GM23338 (cell line): ENCODE data around the gene IZUMO1. TPM values are rescaled to one million over a fixed set of nuclear protein-coding genes. Genes with fewer than 3 reads are reported as not detected.

Experiments
- ATAC-seq: fragments of 200-7000 bp; cut with Tn5 transposase; 3 replicates; pipeline ENCODE4 v1.9.1; 2020
- DNase-seq: peaks from one replicate; pipeline ENCODE4 v3.0.0-alpha.2; 2015; ENCODE audit warnings: low spot score
- H2AFZ ChIP-seq: fragments of 200-600 bp; sonication (generic); 2 replicates; pipeline ENCODE4 v1.8.0; 2016; ENCODE audit warnings: antibody characterized with exemption, mild to moderate bottlenecking, moderate library complexity
- H3F3A ChIP-seq: fragments of 200-600 bp; sonication (generic); replicated peaks from 2 replicates; pipeline ENCODE4 v1.8.0; 2017; ENCODE audit warnings: antibody characterized with exemption, mixed run types, low read depth
- H3K27ac ChIP-seq: fragments of 200-600 bp; sonication (generic); 2 replicates; pipeline ENCODE4 v1.6.1; 2016; ENCODE audit warnings: low read depth
- H3K27me3 ChIP-seq: fragments of 200-600 bp; sonication (generic); 2 replicates; pipeline ENCODE4 v1.8.0; 2016; ENCODE audit warnings: mild to moderate bottlenecking, mixed run types, moderate library complexity; ENCODE audit not compliant: insufficient read depth
- H3K36me3 ChIP-seq: fragments of 200-600 bp; sonication (generic); 2 replicates; pipeline ENCODE4 v1.8.0; 2016; ENCODE audit warnings: mild to moderate bottlenecking; ENCODE audit not compliant: insufficient read depth
- H3K4me1 ChIP-seq: fragments of 200-600 bp; sonication (generic); 2 replicates; pipeline ENCODE4 v1.8.0; 2016; ENCODE audit warnings: mild to moderate bottlenecking, moderate library complexity; ENCODE audit not compliant: insufficient read depth
- H3K4me2 ChIP-seq: fragments of 200-600 bp; sonication (generic); 2 replicates; pipeline ENCODE4 v1.7.1; 2017; ENCODE audit warnings: mixed run types
- H3K4me3 ChIP-seq: fragments of 200-600 bp; sonication (generic); 2 replicates; pipeline ENCODE4 v1.6.1; 2016; ENCODE audit warnings: mixed run types
- H3K79me2 ChIP-seq: fragments of 200-600 bp; sonication (generic); replicated peaks from 2 replicates; pipeline ENCODE4 v1.8.0; 2017; ENCODE audit warnings: mild to moderate bottlenecking; ENCODE audit not compliant: insufficient read depth
- H3K9me2 ChIP-seq: fragments of 200-600 bp; sonication (generic); 2 replicates; pipeline ENCODE4 v1.8.0; 2017; ENCODE audit not compliant: insufficient read depth
- H4K20me1 ChIP-seq: fragments of 200-600 bp; sonication (generic); replicated peaks from 2 replicates; pipeline ENCODE4 v1.8.0; 2017; ENCODE audit warnings: mild to moderate bottlenecking; ENCODE audit not compliant: insufficient read depth
- H3K27ac Mint-ChIP-seq: 2 replicates; pipeline ENCODE4 v1.8.0; 2020; ENCODE audit warnings: inconsistent platforms, mild to moderate bottlenecking, moderate library complexity, mixed read lengths
- H3K27me3 Mint-ChIP-seq: 3 replicates; pipeline ENCODE4 v1.8.0; 2022; ENCODE audit warnings: low read depth, mild to moderate bottlenecking, moderate library complexity, mixed read lengths, inconsistent platforms; ENCODE audit not compliant: insufficient read depth, poor library complexity
- H3K36me3 Mint-ChIP-seq: 3 replicates; pipeline ENCODE4 v1.8.0; 2021; ENCODE audit warnings: low read depth, mild to moderate bottlenecking, inconsistent platforms, moderate library complexity, mixed read lengths
- H3K4me1 Mint-ChIP-seq: 3 replicates; pipeline ENCODE4 v1.8.0; 2020; ENCODE audit warnings: mild to moderate bottlenecking, inconsistent platforms, mixed read lengths
- H3K4me3 Mint-ChIP-seq: 3 replicates; pipeline ENCODE4 v1.8.0; 2021; ENCODE audit warnings: moderate library complexity, mild to moderate bottlenecking, inconsistent platforms, mixed read lengths
- H3K9me3 Mint-ChIP-seq: 3 replicates; pipeline ENCODE4 v1.8.0; 2020; ENCODE audit warnings: moderate library complexity, mild to moderate bottlenecking, inconsistent platforms, mixed read lengths
- EZH2 ChIP-seq: fragments of 200-600 bp; sonication (generic); IDR thresholded peaks from one replicate; pipeline ENCODE4 v1.8.0; 2017; ENCODE audit warnings: antibody characterized with exemption, mild to moderate bottlenecking, low read depth; ENCODE audit not compliant: unreplicated experiment
- EZH2phosphoT487 ChIP-seq: fragments of 200-600 bp; sonication (generic); IDR thresholded peaks from one replicate; pipeline ENCODE4 v1.8.1; 2018; ENCODE audit warnings: antibody characterized with exemption; ENCODE audit not compliant: unreplicated experiment
- JUNB ChIP-seq: IDR thresholded peaks from one replicate; pipeline ENCODE4 v1.6.1; 2016; ENCODE audit warnings: antibody characterized with exemption; ENCODE audit not compliant: unreplicated experiment
- NANOG ChIP-seq: IDR thresholded peaks from 2 replicates; pipeline ENCODE4 v1.6.1; 2016; ENCODE audit warnings: antibody characterized with exemption, borderline replicate concordance
- POLR2AphosphoS5 ChIP-seq: IDR thresholded peaks from 2 replicates; pipeline ENCODE4 v1.6.1; 2016; ENCODE audit warnings: antibody characterized with exemption, low read depth
- STAT1 ChIP-seq: IDR thresholded peaks from one replicate; pipeline ENCODE4 v1.6.1; 2016; ENCODE audit warnings: antibody characterized with exemption; ENCODE audit not compliant: unreplicated experiment
- ZNF114 ChIP-seq: fragments of 250-450 bp; sonication (Bioruptor Pico); IDR thresholded peaks from 2 replicates; pipeline ENCODE4 v1.5.0; 2020; ENCODE audit warnings: mild to moderate bottlenecking, moderate library complexity
- ZNF331 ChIP-seq: fragments of 250-450 bp; sonication (Bioruptor Pico); IDR thresholded peaks from 2 replicates; pipeline ENCODE4 v1.5.0; 2020; ENCODE audit warnings: low read depth, mild to moderate bottlenecking, moderate library complexity
- polyA plus RNA-seq: library from polyadenylated mRNA; unstranded; fragments of >200 nt; fragmentation: Nextera tagmentation; extraction: Ambion mirVana; gene quantifications from 2 replicates; pipeline ENCODE4 v1.2.1, GENCODE V29; 2016
- total RNA-seq: library from RNA; depleted of rRNA; stranded (reverse); fragments of >200 nt; shearing (Covaris generic); gene quantifications from 2 replicates; pipeline ENCODE4 v1.2.3, GENCODE V29; 2014
- TF ChIP-seq, protein P1 (sequence below): fragments of 250-450 bp; sonication (Bioruptor Pico); IDR thresholded peaks from 2 replicates; pipeline ENCODE4 v1.5.0; 2020; ENCODE audit warnings: mild to moderate bottlenecking, moderate library complexity
- TF ChIP-seq, protein P2 (sequence below): IDR thresholded peaks from one replicate; pipeline ENCODE4 v1.6.1; 2018; ENCODE audit warnings: antibody characterized with exemption; ENCODE audit not compliant: unreplicated experiment

Gene IZUMO1
- total and polyA plus RNA-seq, 2 experiments from 2014 or later = 1.2 to 3.5 TPM

DNA sequence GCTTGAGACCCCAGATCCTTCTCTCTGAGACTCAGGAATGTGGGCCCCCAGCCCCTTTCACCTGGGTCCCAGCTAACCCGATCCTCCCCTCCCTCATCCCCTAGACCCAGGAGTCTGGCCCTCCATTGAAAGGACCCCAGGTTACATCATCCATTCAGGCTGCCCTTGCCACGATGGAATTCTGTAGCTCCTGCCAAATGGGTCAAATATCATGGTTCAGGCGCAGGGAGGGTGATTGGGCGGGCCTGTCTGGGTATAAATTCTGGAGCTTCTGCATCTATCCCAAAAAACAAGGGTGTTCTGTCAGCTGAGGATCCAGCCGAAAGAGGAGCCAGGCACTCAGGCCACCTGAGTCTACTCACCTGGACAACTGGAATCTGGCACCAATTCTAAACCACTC lies 9.1 kb upstream of the IZUMO1 start (continued):
- no peak for TF ChIP-seq STAT1
- TF ChIP-seq, protein P1, sequence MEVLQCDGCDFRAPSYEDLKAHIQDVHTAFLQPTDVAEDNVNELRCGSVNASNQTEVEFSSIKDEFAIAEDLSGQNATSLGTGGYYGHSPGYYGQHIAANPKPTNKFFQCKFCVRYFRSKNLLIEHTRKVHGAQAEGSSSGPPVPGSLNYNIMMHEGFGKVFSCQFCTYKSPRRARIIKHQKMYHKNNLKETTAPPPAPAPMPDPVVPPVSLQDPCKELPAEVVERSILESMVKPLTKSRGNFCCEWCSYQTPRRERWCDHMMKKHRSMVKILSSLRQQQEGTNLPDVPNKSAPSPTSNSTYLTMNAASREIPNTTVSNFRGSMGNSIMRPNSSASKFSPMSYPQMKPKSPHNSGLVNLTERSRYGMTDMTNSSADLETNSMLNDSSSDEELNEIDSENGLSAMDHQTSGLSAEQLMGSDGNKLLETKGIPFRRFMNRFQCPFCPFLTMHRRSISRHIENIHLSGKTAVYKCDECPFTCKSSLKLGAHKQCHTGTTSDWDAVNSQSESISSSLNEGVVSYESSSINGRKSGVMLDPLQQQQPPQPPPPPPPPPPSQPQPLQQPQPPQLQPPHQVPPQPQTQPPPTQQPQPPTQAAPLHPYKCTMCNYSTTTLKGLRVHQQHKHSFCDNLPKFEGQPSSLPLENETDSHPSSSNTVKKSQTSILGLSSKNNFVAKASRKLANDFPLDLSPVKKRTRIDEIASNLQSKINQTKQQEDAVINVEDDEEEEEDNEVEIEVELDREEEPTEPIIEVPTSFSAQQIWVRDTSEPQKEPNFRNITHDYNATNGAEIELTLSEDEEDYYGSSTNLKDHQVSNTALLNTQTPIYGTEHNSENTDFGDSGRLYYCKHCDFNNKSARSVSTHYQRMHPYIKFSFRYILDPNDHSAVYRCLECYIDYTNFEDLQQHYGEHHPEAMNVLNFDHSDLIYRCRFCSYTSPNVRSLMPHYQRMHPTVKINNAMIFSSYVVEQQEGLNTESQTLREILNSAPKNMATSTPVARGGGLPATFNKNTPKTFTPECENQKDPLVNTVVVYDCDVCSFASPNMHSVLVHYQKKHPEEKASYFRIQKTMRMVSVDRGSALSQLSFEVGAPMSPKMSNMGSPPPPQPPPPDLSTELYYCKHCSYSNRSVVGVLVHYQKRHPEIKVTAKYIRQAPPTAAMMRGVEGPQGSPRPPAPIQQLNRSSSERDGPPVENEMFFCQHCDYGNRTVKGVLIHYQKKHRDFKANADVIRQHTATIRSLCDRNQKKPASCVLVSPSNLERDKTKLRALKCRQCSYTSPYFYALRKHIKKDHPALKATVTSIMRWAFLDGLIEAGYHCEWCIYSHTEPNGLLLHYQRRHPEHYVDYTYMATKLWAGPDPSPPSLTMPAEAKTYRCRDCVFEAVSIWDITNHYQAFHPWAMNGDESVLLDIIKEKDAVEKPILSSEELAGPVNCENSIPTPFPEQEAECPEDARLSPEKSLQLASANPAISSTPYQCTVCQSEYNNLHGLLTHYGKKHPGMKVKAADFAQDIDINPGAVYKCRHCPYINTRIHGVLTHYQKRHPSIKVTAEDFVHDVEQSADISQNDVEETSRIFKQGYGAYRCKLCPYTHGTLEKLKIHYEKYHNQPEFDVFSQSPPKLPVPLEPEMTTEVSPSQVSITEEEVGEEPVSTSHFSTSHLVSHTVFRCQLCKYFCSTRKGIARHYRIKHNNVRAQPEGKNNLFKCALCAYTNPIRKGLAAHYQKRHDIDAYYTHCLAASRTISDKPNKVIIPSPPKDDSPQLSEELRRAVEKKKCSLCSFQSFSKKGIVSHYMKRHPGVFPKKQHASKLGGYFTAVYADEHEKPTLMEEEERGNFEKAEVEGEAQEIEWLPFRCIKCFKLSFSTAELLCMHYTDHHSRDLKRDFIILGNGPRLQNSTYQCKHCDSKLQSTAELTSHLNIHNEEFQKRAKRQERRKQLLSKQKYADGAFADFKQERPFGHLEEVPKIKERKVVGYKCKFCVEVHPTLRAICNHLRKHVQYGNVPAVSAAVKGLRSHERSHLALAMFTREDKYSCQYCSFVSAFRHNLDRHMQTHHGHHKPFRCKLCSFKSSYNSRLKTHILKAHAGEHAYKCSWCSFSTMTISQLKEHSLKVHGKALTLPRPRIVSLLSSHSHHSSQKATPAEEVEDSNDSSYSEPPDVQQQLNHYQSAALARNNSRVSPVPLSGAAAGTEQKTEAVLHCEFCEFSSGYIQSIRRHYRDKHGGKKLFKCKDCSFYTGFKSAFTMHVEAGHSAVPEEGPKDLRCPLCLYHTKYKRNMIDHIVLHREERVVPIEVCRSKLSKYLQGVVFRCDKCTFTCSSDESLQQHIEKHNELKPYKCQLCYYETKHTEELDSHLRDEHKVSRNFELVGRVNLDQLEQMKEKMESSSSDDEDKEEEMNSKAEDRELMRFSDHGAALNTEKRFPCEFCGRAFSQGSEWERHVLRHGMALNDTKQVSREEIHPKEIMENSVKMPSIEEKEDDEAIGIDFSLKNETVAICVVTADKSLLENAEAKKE (CRISPR knock-in tag) = no peak
- TF ChIP-seq ZNF114 (CRISPR knock-in tag) = no peak
- TF ChIP-seq, protein P2, sequence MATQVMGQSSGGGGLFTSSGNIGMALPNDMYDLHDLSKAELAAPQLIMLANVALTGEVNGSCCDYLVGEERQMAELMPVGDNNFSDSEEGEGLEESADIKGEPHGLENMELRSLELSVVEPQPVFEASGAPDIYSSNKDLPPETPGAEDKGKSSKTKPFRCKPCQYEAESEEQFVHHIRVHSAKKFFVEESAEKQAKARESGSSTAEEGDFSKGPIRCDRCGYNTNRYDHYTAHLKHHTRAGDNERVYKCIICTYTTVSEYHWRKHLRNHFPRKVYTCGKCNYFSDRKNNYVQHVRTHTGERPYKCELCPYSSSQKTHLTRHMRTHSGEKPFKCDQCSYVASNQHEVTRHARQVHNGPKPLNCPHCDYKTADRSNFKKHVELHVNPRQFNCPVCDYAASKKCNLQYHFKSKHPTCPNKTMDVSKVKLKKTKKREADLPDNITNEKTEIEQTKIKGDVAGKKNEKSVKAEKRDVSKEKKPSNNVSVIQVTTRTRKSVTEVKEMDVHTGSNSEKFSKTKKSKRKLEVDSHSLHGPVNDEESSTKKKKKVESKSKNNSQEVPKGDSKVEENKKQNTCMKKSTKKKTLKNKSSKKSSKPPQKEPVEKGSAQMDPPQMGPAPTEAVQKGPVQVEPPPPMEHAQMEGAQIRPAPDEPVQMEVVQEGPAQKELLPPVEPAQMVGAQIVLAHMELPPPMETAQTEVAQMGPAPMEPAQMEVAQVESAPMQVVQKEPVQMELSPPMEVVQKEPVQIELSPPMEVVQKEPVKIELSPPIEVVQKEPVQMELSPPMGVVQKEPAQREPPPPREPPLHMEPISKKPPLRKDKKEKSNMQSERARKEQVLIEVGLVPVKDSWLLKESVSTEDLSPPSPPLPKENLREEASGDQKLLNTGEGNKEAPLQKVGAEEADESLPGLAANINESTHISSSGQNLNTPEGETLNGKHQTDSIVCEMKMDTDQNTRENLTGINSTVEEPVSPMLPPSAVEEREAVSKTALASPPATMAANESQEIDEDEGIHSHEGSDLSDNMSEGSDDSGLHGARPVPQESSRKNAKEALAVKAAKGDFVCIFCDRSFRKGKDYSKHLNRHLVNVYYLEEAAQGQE = no peak

DNA sequence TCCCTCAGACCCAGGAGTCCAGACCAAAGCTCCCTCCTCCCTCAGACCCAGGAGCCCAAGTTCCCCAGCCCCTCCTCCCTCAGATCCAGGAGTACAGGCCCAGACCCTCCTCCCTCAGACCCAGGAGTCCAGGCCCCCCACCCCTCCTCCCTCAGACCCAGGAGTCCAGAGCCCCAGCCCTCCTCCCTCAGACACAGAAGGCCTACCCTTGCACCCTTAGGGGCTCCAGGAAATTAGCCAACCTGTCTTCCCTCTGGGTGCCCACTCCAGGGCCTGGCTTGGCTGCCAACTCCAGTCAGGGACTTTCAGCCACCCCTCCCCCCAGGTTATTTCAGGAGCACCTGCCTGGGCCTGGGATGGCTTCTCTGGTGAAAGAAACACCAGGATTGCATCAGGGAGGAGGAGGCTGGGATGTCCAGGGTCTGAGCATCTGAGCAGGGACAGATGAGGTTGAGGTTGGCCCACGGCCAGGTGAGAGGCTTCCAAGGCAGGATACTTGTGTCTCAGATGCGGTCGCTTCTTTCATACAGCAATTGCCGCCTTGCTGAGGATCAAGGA lies 8.5 kb upstream of the IZUMO1 start, which contains the start of gene FGF21:
Gene FGF21, plus strand, starts transcription at position 441 of the 558 bp plus-strand sequence. CDS start 713 bp downstream, outside the sequence.
- H3K27me3 Mint-ChIP-seq = peaks cover 42% of the 10 kb centered on the region
- H3K36me3 Mint-ChIP-seq = peaks cover 22% of the 10 kb centered on the region
- TF ChIP-seq POLR2AphosphoS5 (no peak), EZH2 (no peak), NANOG (no peak), EZH2phosphoT487 (no peak), ZNF114 (CRISPR knock-in tag) (no peak), JUNB (no peak), STAT1 (no peak), ZNF331 (CRISPR knock-in tag) (no peak)
- H3K4me2 ChIP-seq = peak within 1 kb of the TSS; percentile 100
- H3K79me2 ChIP-seq = peaks cover 21% of the 10 kb centered on the region
- no peak for ATAC-seq
- peak within 1 kb of the TSS; percentile 32; the same call in 1 of the 2 replicates for H3K27ac ChIP-seq
- H3K36me3 ChIP-seq = no peaks in the 10 kb centered on the region
- peaks cover 9% of the 10 kb centered on the region; the same call in 1 of the 2 replicates for H3F3A ChIP-seq
- H2AFZ ChIP-seq = 0 out of 2 replicates have a peak within 1 kb of the TSS, but pooled peaks have one; percentile 23
- H3K4me3 Mint-ChIP-seq = peak within 1 kb of the TSS; percentile 50
- no peaks in the 10 kb centered on the region for H3K9me2 ChIP-seq
- H3K4me1 ChIP-seq = peaks cover 40% of the 10 kb centered on the region
- H3K27ac Mint-ChIP-seq = peak within 1 kb of the TSS; percentile 96
- no peaks in the 10 kb centered on the region; the same call in 1 of the 3 replicates for H3K9me3 Mint-ChIP-seq
- H4K20me1 ChIP-seq = peaks cover 9% of the 10 kb centered on the region; the same call in 1 of the 2 replicates
- peak; percentile 75 for DNase-seq
- H3K27me3 ChIP-seq = no peaks in the 10 kb centered on the region
- peak within 1 kb of the TSS; percentile 20; the same call in 1 of the 2 replicates for H3K4me3 ChIP-seq
- H3K4me1 Mint-ChIP-seq = peaks cover 48% of the 10 kb centered on the region
